Thyroid gland (tissue), 4 donors: ENCODE measurements around the gene PTPRN2.

Source experiments
- CTCF ChIP-seq, 6 experiments: fragments of 200-600 bp in 3 of 6; fragments of 450-650 bp in 3 of 6; sonication (generic) in 3 of 6; IDR thresholded peaks; one replicate each; pipeline ENCODE4 v1.5.1; 2016 to 2019; ENCODE audit warnings: antibody characterized with exemption in 6 of 6, mild to moderate bottlenecking in 2 of 6, inconsistent platforms in 1 of 6, moderate library complexity in 1 of 6
- POLR2A ChIP-seq, 2 donors: fragments of 450-650 bp; IDR thresholded peaks; one replicate each; pipeline ENCODE4 v1.6.1; 2017; ENCODE audit warnings: antibody characterized with exemption in 2 of 2, mild to moderate bottlenecking in 2 of 2, moderate library complexity in 1 of 2

DNA sequence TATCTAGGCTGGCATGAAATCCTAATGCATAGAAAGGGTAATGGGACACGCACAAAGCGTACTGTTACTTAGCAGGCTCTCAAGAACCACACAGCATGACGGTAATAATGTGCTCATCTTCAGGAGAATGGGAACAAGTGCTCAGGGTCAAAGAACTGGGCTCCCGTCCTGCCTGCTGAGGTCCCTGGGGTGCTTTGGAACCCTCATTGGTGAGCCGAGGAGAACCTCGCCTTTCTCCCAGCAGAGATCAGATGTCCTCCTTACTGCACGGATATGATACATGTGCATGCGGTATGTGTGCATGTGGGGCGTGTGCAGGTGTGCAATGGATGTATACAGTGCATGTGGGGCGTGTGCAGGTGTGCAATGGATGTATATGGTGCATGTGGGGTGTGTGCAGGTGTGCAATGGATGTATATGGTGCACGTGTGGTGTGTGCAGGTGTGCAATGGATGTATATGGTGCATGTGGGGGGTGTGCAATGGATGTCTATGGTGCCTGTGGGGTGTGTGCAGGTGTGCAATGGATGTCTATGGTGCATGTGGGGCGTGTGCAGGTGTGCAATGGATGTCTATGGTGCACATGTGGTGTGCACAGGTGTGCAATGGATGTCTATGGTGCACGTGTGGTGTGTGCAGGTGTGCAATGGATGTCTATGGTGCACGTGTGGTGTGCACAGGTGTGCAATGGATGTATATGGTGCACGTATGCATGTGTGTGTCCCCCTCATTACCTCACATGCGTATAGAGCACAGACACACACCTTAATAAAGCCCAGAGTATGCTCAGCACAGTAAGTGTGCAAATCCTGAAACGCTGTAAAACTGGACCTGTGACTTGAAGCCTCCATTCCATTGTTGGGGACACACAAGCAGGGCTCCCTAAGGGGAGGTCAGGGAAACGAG is 336.3 kb downstream of the PTPRN2 start:
- TF ChIP-seq CTCF (IDR thresholded peaks at IDR 0.05) (no peak), POLR2A (IDR thresholded peaks at IDR 0.05) (no peak)
